Gastrocnemius medialis (tissue), 4 donors: ENCODE measurements around the gene SLC1A3. TPM values are rescaled to one million over a fixed set of nuclear protein-coding genes. Genes with fewer than 3 reads are reported as not detected.

Experiments
- ATAC-seq, 2 donors: fragments of 150-250 bp; one replicate each; pipeline ENCODE4 v1.9.1; 2016
- DNase-seq, 2 donors: peaks; one replicate each; pipeline ENCODE4 v3.0.0-alpha.2; 2019
- H3K27ac ChIP-seq, 4 donors: fragments of 200-600 bp; sonication (generic); 1 replicate in 1 of 4; 2 replicates in 3 of 4; pipeline ENCODE4 v1.5.1; 2016 to 2018; ENCODE audit warnings: mild to moderate bottlenecking in 2 of 4, moderate library complexity in 1 of 4
- H3K27me3 ChIP-seq, 3 donors: fragments of 200-600 bp; sonication (generic) in 2 of 3; 1 replicate in 1 of 3; 2 replicates in 2 of 3; pipeline versions ENCODE4 v1.5.1 to v1.6.0; 2016 to 2019; ENCODE audit warnings: mild to moderate bottlenecking in 1 of 3, moderate library complexity in 1 of 3
- H3K36me3 ChIP-seq, 2 donors: fragments of 200-600 bp; sonication (generic) in 1 of 2; one replicate each; pipeline ENCODE4 v1.5.1; 2017 to 2018
- H3K4me1 ChIP-seq, 2 donors: fragments of 200-600 bp; sonication (generic) in 1 of 2; one replicate each; pipeline ENCODE4 v1.5.1; 2016 to 2017; ENCODE audit warnings: mild to moderate bottlenecking in 2 of 2
- H3K4me3 ChIP-seq, 4 donors: fragments of 200-600 bp; sonication (generic) in 3 of 4; 1 replicate in 1 of 4; 2 replicates in 3 of 4; pipeline ENCODE4 v1.5.1; 2016 to 2019; ENCODE audit warnings: mild to moderate bottlenecking in 2 of 4
- H3K9me3 ChIP-seq, 3 donors: fragments of 200-600 bp; sonication (generic) in 2 of 3; 1 replicate in 1 of 3; 2 replicates in 2 of 3; pipeline ENCODE4 v1.5.1; 2016 to 2019
- CTCF ChIP-seq, 5 experiments: fragments of 450-650 bp in 3 of 5; fragments of 200-600 bp in 2 of 5; sonication (generic) in 2 of 5; IDR thresholded peaks in 4 of 5; conservative IDR thresholded peaks in 1 of 5; 1 replicate in 4 of 5; 2 replicates in 1 of 5; pipeline ENCODE4 v1.5.1; 2016 to 2019; ENCODE audit warnings: antibody characterized with exemption in 5 of 5, mild to moderate bottlenecking in 3 of 5, moderate library complexity in 3 of 5
- POLR2A ChIP-seq, 2 donors: fragments of 450-650 bp; IDR thresholded peaks; one replicate each; pipeline ENCODE4 v1.6.1; 2017; ENCODE audit warnings: antibody characterized with exemption in 2 of 2, mild to moderate bottlenecking in 2 of 2, moderate library complexity in 2 of 2
- in situ Hi-C, 4 donors: fragments of 200-750 bp; cut with MboI; loops; one replicate each; pipeline versions ENCODE4 v1.15.0 to v1.8.0; 2017; ENCODE audit warnings: low sequenced_read_pairs in 4 of 4
- intact Hi-C: fragments of 100-400 bp; cut with DNase I; formaldehyde crosslinking; loops from one replicate; pipeline ENCODE4 v1.15.1; 2023; ENCODE audit warnings: low total_unique reads
- total RNA-seq, 4 donors: library from RNA; depleted of rRNA; stranded (reverse); fragments of >200 nt; gene quantifications; one replicate each; pipeline versions ENCODE4 v1.1.0 to v1.2.3, GENCODE V29; 2016

SLC1A3 gene
- total RNA-seq, 4 donors from 2014 or later, result 5.3 to 69.4 (median 17.4) TPM

DNA sequence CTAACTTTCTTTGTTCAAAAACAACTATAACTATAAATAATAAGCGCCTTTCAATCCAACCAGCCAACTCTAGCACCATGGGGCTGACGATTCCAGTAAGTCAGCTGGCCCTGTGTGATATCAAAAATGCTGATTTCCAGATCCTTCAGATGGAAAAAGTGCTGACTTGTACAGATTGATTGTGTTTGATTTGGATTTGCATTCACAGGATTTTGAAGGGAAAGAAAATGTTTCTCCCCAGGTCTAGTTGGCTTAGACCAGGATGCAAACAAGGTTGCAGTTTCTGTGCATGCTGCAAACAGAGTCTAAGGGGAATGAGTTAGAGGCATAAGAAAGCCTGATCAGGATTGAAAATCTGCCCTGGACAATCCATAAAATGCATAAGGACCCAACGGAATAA is 68.9 kb downstream of the SLC1A3 start:
- Histone ChIP-seq H3K27ac (no peak overlapping the region), H3K27me3 (no peaks in the 10 kb centered on the region), H3K4me3 (no peak overlapping the region), H3K36me3 (peaks cover 0 to 9% of the 10 kb centered on the region in 2 donors), H3K4me1 (no peaks in the 10 kb centered on the region), H3K9me3 (no peaks in the 10 kb centered on the region)
- ATAC-seq, result no peak
- DNase-seq, result no peak
- intact Hi-C loops (no loop called here), in situ Hi-C loops (loop anchor here in 2 of 4 donors (25.0 kb wide), 2 partner anchors 163 to 413 kb away; no protein-coding TSS in a partner anchor)
- TF ChIP-seq CTCF (IDR thresholded peaks at IDR 0.05 in 4 of 5, conservative IDR thresholded peaks at IDR 0.05 in 1 of 5) (no peak), POLR2A (IDR thresholded peaks at IDR 0.05) (no peak)

DNA sequence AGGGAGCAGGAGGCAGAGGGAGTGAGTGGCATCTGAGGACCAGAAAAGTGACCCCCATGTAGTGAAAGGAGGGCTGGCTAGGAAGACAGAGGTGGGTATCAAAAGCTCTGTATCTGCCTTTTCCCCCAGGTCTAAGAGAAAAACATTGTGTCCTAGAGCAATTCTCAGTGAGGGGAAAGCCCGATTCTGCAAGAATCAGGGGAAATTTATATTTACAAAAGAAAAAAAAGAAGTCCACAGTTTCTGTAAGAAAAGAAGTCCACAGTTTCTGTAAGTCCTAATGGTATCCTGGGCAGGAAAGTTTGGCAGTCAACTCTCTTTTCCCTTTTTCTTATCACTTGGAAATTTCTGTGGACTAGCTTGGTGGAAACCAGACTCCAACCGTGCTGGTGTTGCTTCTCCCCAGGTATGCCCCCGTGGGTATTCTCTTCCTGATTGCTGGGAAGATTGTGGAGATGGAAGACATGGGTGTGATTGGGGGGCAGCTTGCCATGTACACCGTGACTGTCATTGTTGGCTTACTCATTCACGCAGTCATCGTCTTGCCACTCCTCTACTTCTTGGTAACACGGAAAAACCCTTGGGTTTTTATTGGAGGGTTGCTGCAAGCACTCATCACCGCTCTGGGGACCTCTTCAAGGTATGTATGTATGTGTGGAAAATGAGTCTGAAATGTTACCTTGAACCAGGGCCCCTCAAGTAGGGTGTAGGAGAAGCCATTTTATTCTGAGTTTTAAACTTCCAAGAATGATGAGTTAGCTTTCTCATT is 73.0 kb downstream of the SLC1A3 start:
- no peaks in the 10 kb centered on the region for H3K9me3 ChIP-seq
- no peaks in the 10 kb centered on the region for H3K4me1 ChIP-seq
- in situ Hi-C loops, result loop anchor here in 2 of 4 donors (25.0 kb wide), 2 partner anchors 167 to 417 kb away; no protein-coding TSS in a partner anchor
- ATAC-seq (no peak), DNase-seq (no peak)
- H3K36me3 ChIP-seq, result no peaks in the 10 kb centered on the region
- H3K27me3 ChIP-seq, result no peaks in the 10 kb centered on the region
- intact Hi-C loops, result no loop called here
- H3K27ac ChIP-seq, result peak overlapping the region in 1 of 4 donors; percentile 28
- TF ChIP-seq POLR2A (IDR thresholded peaks at IDR 0.05) (no peak), CTCF (IDR thresholded peaks at IDR 0.05 in 4 of 5, conservative IDR thresholded peaks at IDR 0.05 in 1 of 5) (no peak)
- no peak overlapping the region for H3K4me3 ChIP-seq

DNA sequence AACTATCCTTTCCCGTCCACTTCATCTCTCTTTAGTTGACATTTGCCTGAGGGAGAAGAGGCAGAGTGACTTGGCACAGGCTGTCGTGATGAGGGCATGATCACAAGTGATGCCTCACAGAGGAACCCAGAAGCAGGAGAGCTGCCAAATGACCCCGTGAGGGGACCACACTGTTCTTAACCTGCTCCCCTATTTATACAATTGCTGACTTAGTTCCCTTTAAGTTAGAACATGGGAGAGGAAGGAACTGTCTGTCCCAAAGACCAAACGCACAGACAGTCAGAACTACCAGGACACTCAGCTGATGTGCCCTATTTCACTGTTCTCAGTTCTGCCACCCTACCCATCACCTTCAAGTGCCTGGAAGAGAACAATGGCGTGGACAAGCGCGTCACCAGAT is 73.7 kb downstream of the SLC1A3 start:
- peak; percentile 28 to 63 for DNase-seq
- H3K27me3 ChIP-seq, result no peaks in the 10 kb centered on the region
- H3K36me3 ChIP-seq, result no peaks in the 10 kb centered on the region
- H3K4me1 ChIP-seq, result no peaks in the 10 kb centered on the region
- no peak overlapping the region for H3K4me3 ChIP-seq
- peak; percentile 40 to 43 for ATAC-seq
- intact Hi-C loops, result no loop called here
- no peak overlapping the region for H3K27ac ChIP-seq
- H3K9me3 ChIP-seq, result no peaks in the 10 kb centered on the region
- TF ChIP-seq CTCF (IDR thresholded peaks at IDR 0.05 in 4 of 5, conservative IDR thresholded peaks at IDR 0.05 in 1 of 5), result no peak
- TF ChIP-seq POLR2A (IDR thresholded peaks at IDR 0.05), result peak in 1 of 2 donors; percentile 17
- in situ Hi-C loops, result loop anchor here in 2 of 4 donors (25.0 kb wide), 2 partner anchors 168 to 418 kb away; no protein-coding TSS in a partner anchor

- no peak for DNase-seq
- no peak for TF ChIP-seq POLR2A (IDR thresholded peaks at IDR 0.05)
- TF ChIP-seq CTCF (IDR thresholded peaks at IDR 0.05 in 4 of 5, conservative IDR thresholded peaks at IDR 0.05 in 1 of 5), result no peak
- no peak for ATAC-seq
- Histone ChIP-seq H3K27me3 (no peaks in the 10 kb centered on the region), H3K4me1 (no peaks in the 10 kb centered on the region), H3K9me3 (no peaks in the 10 kb centered on the region), H3K27ac (no peak overlapping the region), H3K36me3 (no peaks in the 10 kb centered on the region), H3K4me3 (no peak overlapping the region)
- in situ Hi-C loops, result loop anchor here in 2 of 4 donors (25.0 kb wide), 2 partner anchors 169 to 419 kb away; no protein-coding TSS in a partner anchor
- intact Hi-C loops, result no loop called here
Observed at GRCh38 chr5:36681711-36682110, 75.3 kb downstream of the SLC1A3 start.
